Breast epithelium (tissue), 3 donors: ENCODE measurements around the gene SOX13.

Source experiments
- POLR2A ChIP-seq: fragments of 450-650 bp; IDR thresholded peaks from one replicate; pipeline ENCODE4 v1.6.1; 2016; ENCODE audit warnings: antibody characterized with exemption, mild to moderate bottlenecking, moderate library complexity
- POLR2AphosphoS5 ChIP-seq, 3 donors: sonication (generic); formaldehyde crosslinking; IDR thresholded peaks; one replicate each; pipeline ENCODE4 v1.6.1; 2017; ENCODE audit warnings: antibody characterized with exemption in 3 of 3
- TF ChIP-seq, protein P1 (sequence below), 3 donors: fragments of 450-650 bp; IDR thresholded peaks; one replicate each; pipeline ENCODE4 v1.5.1; 2016 to 2017; ENCODE audit warnings: antibody characterized with exemption in 3 of 3, mild to moderate bottlenecking in 3 of 3, moderate library complexity in 3 of 3

DNA sequence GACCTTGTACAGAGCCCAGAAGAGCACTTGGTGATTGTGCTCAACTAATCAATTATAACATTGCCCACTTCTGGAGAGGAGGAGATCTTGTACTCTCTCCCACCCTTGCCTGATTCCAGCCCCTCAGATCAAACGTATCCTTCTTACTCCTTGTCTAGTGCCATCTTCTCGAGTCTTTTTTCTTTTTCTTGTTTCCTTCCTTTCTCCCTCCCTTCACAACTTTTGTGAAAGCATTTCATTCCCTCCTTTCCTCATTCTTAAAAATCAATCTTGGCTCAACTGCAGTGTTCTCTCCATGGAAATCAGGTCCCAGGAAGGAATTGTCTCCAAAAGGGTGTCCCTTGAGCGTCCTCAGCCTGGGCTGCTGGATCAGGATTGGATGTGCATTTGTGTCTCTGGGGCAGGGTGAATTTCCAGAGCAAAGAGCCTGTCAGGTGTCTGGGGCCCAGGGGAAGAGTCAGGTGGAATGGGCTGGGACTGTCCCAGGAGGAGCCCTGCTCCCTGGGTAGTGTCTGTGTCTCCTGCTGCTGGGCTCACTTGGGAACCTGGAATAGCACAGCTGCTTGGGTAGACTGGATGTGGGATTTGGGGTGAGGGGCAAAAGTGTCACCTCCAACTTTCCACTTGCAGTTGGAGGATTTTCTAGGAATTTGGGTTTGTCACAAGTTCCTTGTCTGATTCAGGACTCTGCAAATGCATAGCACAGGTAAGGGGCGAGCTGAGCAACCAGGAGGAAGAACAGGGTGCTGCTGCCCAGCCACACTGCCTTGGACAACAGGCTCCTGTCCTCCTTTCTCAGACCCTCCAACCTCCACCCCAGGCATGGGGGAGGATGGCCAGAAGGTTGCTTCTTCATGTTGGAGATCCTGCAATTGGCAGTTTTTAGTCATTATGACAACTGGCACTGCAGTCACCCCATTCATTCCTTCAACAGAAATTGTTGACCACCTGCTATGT is 3.3 kb downstream of the SOX13 start:
- TF ChIP-seq, protein P1, sequence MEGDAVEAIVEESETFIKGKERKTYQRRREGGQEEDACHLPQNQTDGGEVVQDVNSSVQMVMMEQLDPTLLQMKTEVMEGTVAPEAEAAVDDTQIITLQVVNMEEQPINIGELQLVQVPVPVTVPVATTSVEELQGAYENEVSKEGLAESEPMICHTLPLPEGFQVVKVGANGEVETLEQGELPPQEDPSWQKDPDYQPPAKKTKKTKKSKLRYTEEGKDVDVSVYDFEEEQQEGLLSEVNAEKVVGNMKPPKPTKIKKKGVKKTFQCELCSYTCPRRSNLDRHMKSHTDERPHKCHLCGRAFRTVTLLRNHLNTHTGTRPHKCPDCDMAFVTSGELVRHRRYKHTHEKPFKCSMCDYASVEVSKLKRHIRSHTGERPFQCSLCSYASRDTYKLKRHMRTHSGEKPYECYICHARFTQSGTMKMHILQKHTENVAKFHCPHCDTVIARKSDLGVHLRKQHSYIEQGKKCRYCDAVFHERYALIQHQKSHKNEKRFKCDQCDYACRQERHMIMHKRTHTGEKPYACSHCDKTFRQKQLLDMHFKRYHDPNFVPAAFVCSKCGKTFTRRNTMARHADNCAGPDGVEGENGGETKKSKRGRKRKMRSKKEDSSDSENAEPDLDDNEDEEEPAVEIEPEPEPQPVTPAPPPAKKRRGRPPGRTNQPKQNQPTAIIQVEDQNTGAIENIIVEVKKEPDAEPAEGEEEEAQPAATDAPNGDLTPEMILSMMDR (IDR thresholded peaks at IDR 0.05): no peak
- TF ChIP-seq POLR2A: no peak
- TF ChIP-seq POLR2AphosphoS5 (IDR thresholded peaks at IDR 0.05): no peak
